H54 (cell line): ENCODE data around the gene PSMA3.

Experiments used
- DNase-seq: peaks from one replicate; pipeline ENCODE4 v3.0.0; 2011; ENCODE audit warnings: low spot score, mixed read lengths; ENCODE audit not compliant: insufficient read length
- FAIRE-seq: peaks from 3 replicates; lab custom pipeline; 2011; peaks lifted over from hg19 to GRCh38; lab: Jason Lieb, UNC
- POLR2A ChIP-seq: IDR thresholded peaks from 2 replicates; pipeline ENCODE4 v1.6.1; 2011; ENCODE audit warnings: low read depth, mild to moderate bottlenecking, low read length

The PSMA3 gene

DNA sequence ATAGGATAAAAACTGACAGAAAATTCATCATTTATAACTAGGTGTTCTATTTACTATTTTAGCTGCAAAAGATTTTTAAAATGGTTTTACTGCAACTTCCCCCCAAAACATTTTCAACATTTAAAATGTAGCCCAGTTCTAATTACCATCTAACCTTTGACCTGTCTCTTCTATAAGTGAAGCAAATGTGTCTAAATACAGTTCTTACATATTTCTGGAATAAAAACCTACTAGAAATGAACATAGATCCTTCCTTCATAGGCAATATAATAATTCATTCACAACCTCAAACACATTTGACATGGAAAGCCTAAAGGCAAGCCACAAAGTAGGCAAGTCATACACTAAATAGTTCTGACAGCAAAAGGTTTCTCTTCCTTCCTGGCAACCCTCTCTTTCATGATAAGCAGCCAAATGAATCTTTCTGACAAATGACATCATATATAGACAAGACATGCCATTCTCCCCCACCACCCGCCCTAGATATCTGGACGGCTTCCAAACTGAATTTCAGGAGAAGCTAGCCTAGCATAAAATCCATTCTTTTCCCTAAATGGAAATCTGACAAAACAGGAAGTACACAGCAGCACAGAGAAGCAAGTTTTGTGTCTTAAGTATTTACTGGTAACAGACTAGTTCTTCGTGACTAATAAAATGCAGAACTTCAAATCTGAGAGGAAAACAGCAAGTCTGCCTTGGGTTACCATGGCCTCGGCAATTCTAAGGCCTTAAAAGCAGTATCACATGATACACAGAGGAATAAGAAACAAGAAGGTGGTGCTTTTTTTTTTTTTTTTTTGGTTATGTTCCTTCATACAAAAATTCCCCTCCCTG is 36.5 kb downstream of the PSMA3 start:
- peak; percentile 65 for FAIRE-seq
- no peak for TF ChIP-seq POLR2A

GRCh38 chr14:58281969-58282368 is 37.3 kb downstream of the PSMA3 start:
- DNase-seq, result no peak
- no peak for TF ChIP-seq POLR2A
- FAIRE-seq, result no peak

More for the DNA sequence above, 36.5 kb downstream of the PSMA3 start:
- DNase-seq, result no peak

GRCh38 chr14:58282925-58283593 is 38.4 kb downstream of the PSMA3 start:
- no peak for TF ChIP-seq POLR2A
- FAIRE-seq, result no peak
- no peak for DNase-seq

- no peak for FAIRE-seq
These were observed 39.1 kb downstream of the PSMA3 start for GRCh38 chr14:58283730-58284129.

GRCh38 chr14:58285132-58285531 is 40.5 kb downstream of the PSMA3 start:
- FAIRE-seq, result no peak
- no peak for DNase-seq
- no peak for TF ChIP-seq POLR2A

More at GRCh38 chr14:58283730-58284129, 39.1 kb downstream of the PSMA3 start:
- TF ChIP-seq POLR2A, result no peak
- DNase-seq, result no peak

DNA sequence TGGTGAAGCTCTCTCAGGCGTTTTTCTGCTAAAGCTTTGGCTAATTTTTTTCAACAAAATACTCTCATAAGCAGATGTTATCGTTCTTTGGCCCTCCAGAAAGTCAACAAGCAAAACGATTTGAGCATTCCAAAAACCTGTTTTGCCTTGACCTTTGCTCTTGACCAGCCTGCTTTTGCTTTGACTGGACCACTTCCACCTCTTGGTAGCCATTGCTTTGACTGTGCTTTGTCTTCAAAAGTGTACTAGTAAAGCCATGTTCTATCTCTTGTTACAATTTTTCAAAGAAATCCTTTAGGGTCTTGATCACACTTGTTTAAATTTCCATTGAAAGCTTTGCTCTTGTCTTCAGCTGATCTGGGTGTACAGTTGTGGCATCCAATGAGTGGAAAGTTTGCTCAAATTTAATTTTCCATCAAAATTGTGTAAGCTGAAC is 43.0 kb downstream of the PSMA3 start:
- DNase-seq (no peak), FAIRE-seq (no peak)
- no peak for TF ChIP-seq POLR2A

DNA sequence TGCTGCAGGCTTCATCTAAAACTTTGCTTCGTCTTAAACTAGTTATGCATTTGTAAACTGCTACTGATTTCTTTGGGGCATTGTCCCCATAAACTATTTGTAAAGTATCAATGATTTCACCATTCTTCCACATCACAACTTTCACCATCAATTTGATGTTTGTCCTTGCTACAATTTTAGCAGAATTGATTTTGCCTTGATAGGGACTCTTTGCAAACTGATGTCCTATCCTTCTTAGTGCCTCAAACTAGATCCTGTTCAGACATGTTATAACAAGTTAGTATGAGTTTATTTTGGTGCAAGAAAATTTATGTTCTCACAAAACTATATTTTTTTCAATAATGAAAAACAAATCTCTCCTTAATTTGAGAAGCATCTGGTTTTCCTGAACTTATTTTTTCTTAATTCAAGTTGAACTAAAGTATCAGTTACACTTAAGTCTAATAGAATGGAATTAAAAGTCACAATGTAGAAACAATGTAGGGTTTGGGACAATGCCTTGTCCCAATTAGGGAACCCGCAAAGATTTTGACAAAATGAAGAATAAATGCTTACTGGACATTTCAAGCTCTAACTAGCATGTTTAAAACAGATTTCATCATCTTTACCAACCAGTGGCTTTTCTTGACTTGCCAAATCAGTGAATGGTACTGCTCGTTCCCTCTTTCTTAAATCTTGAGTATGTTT is 43.6 kb downstream of the PSMA3 start:
- no peak for DNase-seq
- no peak for FAIRE-seq
- no peak for TF ChIP-seq POLR2A

GRCh38 chr14:58291646-58292045 is 47.0 kb downstream of the PSMA3 start:
- no peak for TF ChIP-seq POLR2A
- FAIRE-seq, result no peak
- no peak for DNase-seq

- DNase-seq (no peak), FAIRE-seq (no peak)
- TF ChIP-seq POLR2A, result no peak
These were observed 47.5 kb downstream of the PSMA3 start for GRCh38 chr14:58292187-58292586.

DNA sequence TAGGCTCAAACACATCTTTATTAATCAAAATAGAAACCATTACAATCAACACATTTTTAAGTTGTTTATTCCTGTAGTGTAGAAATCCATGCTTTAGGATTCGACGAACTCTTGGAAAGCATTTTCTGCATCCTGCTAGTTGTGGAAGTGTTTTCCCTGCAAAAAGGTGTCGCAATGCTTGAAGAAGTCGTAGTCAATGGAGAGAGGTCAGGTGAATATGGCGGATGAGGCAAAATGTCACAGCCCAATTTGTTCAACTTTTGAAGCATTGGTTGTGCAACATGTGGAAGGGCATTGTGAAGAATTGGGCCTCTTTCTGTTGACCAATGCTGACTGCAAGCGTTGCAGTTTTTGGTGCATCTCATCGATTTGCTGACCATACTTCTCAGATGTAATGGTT is 49.6 kb downstream of the PSMA3 start:
- no peak for TF ChIP-seq POLR2A
- no peak for FAIRE-seq
- DNase-seq, result no peak

DNA sequence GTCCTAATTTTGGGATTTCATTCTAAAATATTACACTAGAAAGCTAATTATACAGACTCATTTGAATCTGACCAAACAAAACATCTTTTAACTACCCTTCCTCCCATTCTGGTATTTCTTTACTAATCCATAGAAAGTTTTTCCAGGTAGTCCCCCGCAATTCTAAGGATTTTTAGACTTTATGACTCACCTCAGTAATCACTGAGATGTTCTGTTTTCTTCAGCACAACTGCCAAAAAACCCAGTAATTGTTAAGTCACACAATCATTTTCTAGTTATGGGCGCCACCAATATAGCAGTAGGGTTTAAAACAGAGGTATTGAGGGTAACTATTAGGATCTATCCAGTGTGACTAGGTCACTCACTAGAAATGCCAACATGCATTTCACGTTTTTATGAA is 52.1 kb downstream of the PSMA3 start:
- no peak for DNase-seq
- TF ChIP-seq POLR2A, result no peak
- no peak for FAIRE-seq

DNA sequence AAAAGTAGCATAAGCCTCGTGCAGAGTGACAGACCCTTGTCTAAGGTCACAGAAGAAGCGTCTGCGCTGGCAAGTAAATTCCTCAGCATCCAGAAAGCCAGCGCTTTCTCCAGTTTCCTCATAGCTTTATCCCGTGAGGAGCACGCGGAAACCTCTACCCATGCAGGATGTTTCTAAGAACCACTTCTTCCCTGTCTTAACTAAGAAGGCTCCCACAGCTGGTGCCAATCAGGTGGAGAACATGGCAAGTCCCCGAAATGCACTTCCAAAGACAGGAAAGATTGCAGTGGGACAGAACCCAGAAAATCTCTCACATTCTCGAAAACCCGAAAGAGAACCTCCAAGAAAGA is 52.7 kb downstream of the PSMA3 start:
- no peak for TF ChIP-seq POLR2A
- FAIRE-seq (no peak), DNase-seq (no peak)

DNA sequence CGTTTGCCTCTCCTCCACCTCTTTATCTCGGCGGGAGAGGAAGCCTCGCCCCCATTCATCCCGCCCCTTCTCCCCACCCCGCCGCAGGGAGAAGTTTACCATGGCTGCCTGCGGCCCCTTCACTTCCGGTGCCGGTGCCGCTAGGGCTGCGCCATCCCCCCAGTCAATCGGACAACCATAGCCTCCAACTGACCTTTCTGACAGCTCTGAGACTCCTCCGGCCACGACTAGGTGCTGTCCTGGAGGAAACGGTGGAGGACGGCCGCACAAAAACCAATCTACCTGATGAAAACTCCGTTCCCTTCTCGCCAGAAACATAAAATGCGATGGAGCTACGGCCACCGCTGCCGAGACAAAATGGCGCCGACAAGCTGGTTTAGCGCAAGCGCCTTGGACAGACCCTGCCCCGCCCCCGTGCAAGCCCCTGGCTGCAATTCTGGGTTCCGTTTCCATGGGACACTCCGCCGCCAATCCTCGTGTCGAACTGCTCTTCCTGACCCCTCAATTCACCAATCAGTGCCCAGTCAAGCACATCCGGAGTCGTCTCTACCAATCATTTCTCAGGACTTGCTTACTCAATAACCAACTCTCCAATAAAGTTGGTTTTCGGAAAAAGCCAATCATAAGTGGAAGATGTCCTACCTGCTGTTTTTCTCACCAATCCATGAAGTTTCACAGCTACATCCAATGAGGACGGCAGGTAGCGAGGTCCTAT is 53.3 kb downstream of the PSMA3 start:
- TF ChIP-seq POLR2A, result peak; percentile 57
- FAIRE-seq (peak; percentile 99), DNase-seq (peak; percentile 78)
